ENCODE measurements around the gene GEN1. TPM values are rescaled to one million over a fixed set of nuclear protein-coding genes. Genes with fewer than 3 reads are reported as not detected.

GEN1 gene
- total RNA-seq, 1 experiment from 2014 or later = 23.7 TPM

DNA sequence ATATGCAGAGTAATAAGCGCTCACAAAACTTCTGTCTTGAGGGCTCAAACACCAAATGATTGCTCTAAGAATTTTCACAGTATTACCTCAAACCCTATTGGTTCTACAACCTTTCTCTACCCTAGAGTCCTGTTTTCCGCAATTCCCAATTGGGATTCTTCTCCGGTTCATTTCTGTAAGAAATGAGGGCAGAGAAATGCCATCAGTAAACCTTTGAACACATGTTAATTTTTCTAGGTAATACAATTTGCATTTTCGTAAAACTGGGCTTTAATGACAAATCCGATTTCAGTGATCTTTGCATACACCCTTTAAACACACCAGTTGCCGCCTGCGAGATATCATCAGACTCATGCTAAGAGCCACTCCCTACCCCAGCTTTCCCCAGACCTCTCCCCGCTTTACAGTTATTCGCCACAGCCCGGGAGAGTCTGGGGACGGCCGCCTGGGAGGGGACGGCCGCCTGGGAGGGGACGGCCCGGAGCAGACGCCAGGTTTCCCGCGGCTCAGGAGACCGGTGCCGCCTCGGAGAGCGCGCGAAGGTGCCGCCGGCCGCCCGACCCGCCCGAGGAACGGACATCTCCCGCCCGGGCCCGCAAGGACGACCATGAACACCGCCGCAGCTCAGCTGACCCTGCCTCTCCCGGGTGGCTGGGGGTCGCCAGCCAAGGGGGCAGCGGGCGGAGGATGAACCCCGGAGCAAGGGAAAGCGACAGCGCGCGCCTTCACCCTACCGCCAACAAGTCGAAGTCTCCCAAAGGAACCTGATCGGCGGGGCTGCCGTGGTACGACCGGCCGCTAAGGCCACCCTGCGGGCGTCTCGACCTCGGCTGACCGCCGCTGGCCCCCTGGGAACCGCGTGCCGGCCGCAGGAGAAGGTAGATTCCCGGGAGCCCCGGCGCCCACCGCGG lies 791 bp upstream of the GEN1 start (continued):
- TF ChIP-seq, protein P1, sequence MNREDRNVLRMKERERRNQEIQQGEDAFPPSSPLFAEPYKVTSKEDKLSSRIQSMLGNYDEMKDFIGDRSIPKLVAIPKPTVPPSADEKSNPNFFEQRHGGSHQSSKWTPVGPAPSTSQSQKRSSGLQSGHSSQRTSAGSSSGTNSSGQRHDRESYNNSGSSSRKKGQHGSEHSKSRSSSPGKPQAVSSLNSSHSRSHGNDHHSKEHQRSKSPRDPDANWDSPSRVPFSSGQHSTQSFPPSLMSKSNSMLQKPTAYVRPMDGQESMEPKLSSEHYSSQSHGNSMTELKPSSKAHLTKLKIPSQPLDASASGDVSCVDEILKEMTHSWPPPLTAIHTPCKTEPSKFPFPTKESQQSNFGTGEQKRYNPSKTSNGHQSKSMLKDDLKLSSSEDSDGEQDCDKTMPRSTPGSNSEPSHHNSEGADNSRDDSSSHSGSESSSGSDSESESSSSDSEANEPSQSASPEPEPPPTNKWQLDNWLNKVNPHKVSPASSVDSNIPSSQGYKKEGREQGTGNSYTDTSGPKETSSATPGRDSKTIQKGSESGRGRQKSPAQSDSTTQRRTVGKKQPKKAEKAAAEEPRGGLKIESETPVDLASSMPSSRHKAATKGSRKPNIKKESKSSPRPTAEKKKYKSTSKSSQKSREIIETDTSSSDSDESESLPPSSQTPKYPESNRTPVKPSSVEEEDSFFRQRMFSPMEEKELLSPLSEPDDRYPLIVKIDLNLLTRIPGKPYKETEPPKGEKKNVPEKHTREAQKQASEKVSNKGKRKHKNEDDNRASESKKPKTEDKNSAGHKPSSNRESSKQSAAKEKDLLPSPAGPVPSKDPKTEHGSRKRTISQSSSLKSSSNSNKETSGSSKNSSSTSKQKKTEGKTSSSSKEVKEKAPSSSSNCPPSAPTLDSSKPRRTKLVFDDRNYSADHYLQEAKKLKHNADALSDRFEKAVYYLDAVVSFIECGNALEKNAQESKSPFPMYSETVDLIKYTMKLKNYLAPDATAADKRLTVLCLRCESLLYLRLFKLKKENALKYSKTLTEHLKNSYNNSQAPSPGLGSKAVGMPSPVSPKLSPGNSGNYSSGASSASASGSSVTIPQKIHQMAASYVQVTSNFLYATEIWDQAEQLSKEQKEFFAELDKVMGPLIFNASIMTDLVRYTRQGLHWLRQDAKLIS (CRISPR knock-in tag; IDR thresholded peaks at IDR 0.05; ENCODE audit: borderline replicate concordance) = no peak
- TF ChIP-seq PRRX2 (CRISPR knock-in tag; IDR thresholded peaks at IDR 0.05) (no peak), SMAD3 (CRISPR knock-in tag; IDR thresholded peaks at IDR 0.05; ENCODE audit: borderline replicate concordance) (0 out of 2 replicates have a peak, but pooled peaks have one; percentile 20), CREM (CRISPR knock-in tag; IDR thresholded peaks at IDR 0.05) (no peak), NFE2L1 (CRISPR knock-in tag; IDR thresholded peaks at IDR 0.05) (0 out of 2 replicates have a peak, but pooled peaks have one; percentile 23), NR3C1 (CRISPR knock-in tag; conservative IDR thresholded peaks at IDR 0.05; ENCODE audit: low read depth) (no peak), TEAD1 (CRISPR knock-in tag; IDR thresholded peaks at IDR 0.05) (peak; percentile 28; the same call in 1 of the 2 replicates), ZNF219 (CRISPR knock-in tag; IDR thresholded peaks at IDR 0.05; ENCODE audit: borderline replicate concordance) (0 out of 2 replicates have a peak, but pooled peaks have one; percentile 30)
- TF ChIP-seq, protein P2, sequence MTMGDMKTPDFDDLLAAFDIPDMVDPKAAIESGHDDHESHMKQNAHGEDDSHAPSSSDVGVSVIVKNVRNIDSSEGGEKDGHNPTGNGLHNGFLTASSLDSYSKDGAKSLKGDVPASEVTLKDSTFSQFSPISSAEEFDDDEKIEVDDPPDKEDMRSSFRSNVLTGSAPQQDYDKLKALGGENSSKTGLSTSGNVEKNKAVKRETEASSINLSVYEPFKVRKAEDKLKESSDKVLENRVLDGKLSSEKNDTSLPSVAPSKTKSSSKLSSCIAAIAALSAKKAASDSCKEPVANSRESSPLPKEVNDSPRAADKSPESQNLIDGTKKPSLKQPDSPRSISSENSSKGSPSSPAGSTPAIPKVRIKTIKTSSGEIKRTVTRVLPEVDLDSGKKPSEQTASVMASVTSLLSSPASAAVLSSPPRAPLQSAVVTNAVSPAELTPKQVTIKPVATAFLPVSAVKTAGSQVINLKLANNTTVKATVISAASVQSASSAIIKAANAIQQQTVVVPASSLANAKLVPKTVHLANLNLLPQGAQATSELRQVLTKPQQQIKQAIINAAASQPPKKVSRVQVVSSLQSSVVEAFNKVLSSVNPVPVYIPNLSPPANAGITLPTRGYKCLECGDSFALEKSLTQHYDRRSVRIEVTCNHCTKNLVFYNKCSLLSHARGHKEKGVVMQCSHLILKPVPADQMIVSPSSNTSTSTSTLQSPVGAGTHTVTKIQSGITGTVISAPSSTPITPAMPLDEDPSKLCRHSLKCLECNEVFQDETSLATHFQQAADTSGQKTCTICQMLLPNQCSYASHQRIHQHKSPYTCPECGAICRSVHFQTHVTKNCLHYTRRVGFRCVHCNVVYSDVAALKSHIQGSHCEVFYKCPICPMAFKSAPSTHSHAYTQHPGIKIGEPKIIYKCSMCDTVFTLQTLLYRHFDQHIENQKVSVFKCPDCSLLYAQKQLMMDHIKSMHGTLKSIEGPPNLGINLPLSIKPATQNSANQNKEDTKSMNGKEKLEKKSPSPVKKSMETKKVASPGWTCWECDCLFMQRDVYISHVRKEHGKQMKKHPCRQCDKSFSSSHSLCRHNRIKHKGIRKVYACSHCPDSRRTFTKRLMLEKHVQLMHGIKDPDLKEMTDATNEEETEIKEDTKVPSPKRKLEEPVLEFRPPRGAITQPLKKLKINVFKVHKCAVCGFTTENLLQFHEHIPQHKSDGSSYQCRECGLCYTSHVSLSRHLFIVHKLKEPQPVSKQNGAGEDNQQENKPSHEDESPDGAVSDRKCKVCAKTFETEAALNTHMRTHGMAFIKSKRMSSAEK (CRISPR knock-in tag; IDR thresholded peaks at IDR 0.05; ENCODE audit: borderline replicate concordance) = no peak
- TF ChIP-seq, protein P3, sequence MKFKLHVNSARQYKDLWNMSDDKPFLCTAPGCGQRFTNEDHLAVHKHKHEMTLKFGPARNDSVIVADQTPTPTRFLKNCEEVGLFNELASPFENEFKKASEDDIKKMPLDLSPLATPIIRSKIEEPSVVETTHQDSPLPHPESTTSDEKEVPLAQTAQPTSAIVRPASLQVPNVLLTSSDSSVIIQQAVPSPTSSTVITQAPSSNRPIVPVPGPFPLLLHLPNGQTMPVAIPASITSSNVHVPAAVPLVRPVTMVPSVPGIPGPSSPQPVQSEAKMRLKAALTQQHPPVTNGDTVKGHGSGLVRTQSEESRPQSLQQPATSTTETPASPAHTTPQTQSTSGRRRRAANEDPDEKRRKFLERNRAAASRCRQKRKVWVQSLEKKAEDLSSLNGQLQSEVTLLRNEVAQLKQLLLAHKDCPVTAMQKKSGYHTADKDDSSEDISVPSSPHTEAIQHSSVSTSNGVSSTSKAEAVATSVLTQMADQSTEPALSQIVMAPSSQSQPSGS (CRISPR knock-in tag; IDR thresholded peaks at IDR 0.05; ENCODE audit: borderline replicate concordance, low read depth) = no peak
- TF ChIP-seq, protein P4, sequence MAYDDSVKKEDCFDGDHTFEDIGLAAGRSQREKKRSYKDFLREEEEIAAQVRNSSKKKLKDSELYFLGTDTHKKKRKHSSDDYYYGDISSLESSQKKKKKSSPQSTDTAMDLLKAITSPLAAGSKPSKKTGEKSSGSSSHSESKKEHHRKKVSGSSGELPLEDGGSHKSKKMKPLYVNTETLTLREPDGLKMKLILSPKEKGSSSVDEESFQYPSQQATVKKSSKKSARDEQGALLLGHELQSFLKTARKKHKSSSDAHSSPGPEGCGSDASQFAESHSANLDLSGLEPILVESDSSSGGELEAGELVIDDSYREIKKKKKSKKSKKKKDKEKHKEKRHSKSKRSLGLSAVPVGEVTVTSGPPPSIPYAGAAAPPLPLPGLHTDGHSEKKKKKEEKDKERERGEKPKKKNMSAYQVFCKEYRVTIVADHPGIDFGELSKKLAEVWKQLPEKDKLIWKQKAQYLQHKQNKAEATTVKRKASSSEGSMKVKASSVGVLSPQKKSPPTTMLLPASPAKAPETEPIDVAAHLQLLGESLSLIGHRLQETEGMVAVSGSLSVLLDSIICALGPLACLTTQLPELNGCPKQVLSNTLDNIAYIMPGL (CRISPR knock-in tag; IDR thresholded peaks at IDR 0.05) = peak; percentile 65; the same call in 1 of the 2 replicates

DNA sequence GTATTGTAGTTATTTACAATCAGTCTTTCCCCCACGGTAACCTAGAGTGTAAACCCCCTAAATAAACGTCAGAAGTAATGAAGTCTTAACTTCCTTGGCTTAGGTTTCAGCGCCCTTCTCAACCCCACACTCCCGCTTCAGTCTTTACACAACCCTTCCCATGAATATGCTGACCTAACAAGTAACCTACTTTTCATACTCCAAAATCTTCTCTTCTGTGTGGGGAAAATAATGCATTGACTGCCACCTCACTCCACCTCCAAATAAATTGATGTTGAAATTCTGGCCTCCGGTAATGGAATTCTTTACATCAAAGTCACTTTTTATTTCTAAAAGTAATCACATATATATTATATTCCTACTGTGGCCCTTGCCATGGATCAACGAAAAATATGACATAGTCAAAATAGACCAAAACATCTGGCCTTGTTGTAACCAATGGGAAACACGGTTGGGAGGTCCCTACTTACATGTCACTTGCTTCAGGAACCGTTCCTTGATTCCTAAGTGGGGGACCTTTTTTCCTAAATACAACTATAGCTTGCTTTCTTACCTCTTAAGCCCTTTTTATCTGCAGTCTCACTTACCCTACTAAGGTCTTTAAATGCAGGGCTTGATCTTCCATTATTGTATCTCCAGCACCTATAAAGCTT lies 961 bp downstream of the GEN1 start:
- ChIA-PET CTCF (interaction anchor here (1.0 to 1.2 kb wide), 2 partner anchors 83 to 164 kb away, joined by 3 to 6 read pairs; no protein-coding TSS in a partner anchor), POLR2A (interaction anchor here (0.9 kb wide), 1 partner anchor 215 kb away, joined by 4 read pairs; the partner anchor contains the start of gene VSNL1)
- Mint-ChIP-seq H3K36me3 (no peaks in the 10 kb centered on the region), H3K27me3 (ENCODE audit: low read depth) (no peaks in the 10 kb centered on the region), H3K27ac (peak overlapping the region; percentile 98), H3K9me3 (no peaks in the 10 kb centered on the region), H3K4me1 (peaks cover 47% of the 10 kb centered on the region), H3K4me3 (peak overlapping the region; percentile 93)
- ATAC-seq = no peak
- DNase-seq (ENCODE audit: low spot score) = no peak
- TF ChIP-seq, protein P2 (CRISPR knock-in tag; IDR thresholded peaks at IDR 0.05; ENCODE audit: borderline replicate concordance) = no peak
- no peak for TF ChIP-seq FOXJ3 (CRISPR knock-in tag; IDR thresholded peaks at IDR 0.05; ENCODE audit: borderline replicate concordance)
- TF ChIP-seq NFE2L1 (CRISPR knock-in tag; IDR thresholded peaks at IDR 0.05) = no peak
- TF ChIP-seq SOX15 (CRISPR knock-in tag; IDR thresholded peaks at IDR 0.05) = no peak
- no peak for TF ChIP-seq ZNF416 (CRISPR knock-in tag; IDR thresholded peaks at IDR 0.05)
- TF ChIP-seq TCF7 (CRISPR knock-in tag; IDR thresholded peaks at IDR 0.05; ENCODE audit: low read depth) = no peak

Data from WTC11 (cell line).